H9 (cell line): ENCODE data around the gene SPAG17. TPM values are rescaled to one million over a fixed set of nuclear protein-coding genes. Genes with fewer than 3 reads are reported as not detected.

Source experiments
- DNase-seq: peaks from one replicate; pipeline ENCODE4 v3.0.0-alpha.2; 2017
- H2AFZ ChIP-seq: one replicate; pipeline ENCODE4 v1.6.1; 2013; ENCODE audit warnings: mild to moderate bottlenecking, low read length, control low read depth, moderate library complexity
- H2AK5ac ChIP-seq: 2 replicates; pipeline ENCODE4 v1.6.1; 2013; ENCODE audit warnings: low read length, control low read depth, mixed read lengths; ENCODE audit not compliant: insufficient read length
- H2BK120ac ChIP-seq: one replicate; pipeline ENCODE4 v1.6.1; 2013; ENCODE audit warnings: low read depth, mild to moderate bottlenecking, low read length, control low read depth, inconsistent platforms; ENCODE audit not compliant: poor library complexity, severe bottlenecking
- H2BK12ac ChIP-seq: 2 replicates; pipeline ENCODE4 v1.6.1; 2013; ENCODE audit warnings: low read length, control low read depth, mixed read lengths, low read depth; ENCODE audit not compliant: insufficient read length
- H2BK15ac ChIP-seq: 2 replicates; pipeline ENCODE4 v1.6.1; 2013; ENCODE audit warnings: low read depth, low read length, control low read depth
- H2BK20ac ChIP-seq: one replicate; pipeline ENCODE4 v1.6.1; 2013; ENCODE audit warnings: low read depth, mild to moderate bottlenecking, low read length, control low read depth, inconsistent platforms; ENCODE audit not compliant: poor library complexity, severe bottlenecking
- H2BK5ac ChIP-seq: 2 replicates; pipeline ENCODE4 v1.6.1; 2013; ENCODE audit warnings: low read length, control low read depth, mixed read lengths; ENCODE audit not compliant: insufficient read length
- H3K14ac ChIP-seq: 2 replicates; pipeline ENCODE4 v1.6.1; 2013; ENCODE audit warnings: low read length, control low read depth; ENCODE audit not compliant: insufficient read depth
- H3K18ac ChIP-seq: 2 replicates; pipeline ENCODE4 v1.6.1; 2013; ENCODE audit warnings: low read depth, mild to moderate bottlenecking, mixed read lengths, low read length, control low read depth; ENCODE audit not compliant: insufficient read length
- H3K23ac ChIP-seq: 2 replicates; pipeline ENCODE4 v1.6.1; 2013; ENCODE audit warnings: low read length, control low read depth, mixed read lengths, low read depth; ENCODE audit not compliant: insufficient read length
- H3K23me2 ChIP-seq: 2 replicates; pipeline ENCODE4 v1.6.1; 2013; ENCODE audit warnings: low read depth, mild to moderate bottlenecking, mixed read lengths, low read length, control low read depth; ENCODE audit not compliant: insufficient read length, poor library complexity, severe bottlenecking
- H3K27ac ChIP-seq: 2 replicates; pipeline ENCODE4 v1.5.1; 2013; ENCODE audit warnings: low read length, control low read depth, mixed read lengths, low read depth; ENCODE audit not compliant: insufficient read length
- H3K27me3 ChIP-seq: 2 replicates; pipeline ENCODE4 v1.6.1; 2013; ENCODE audit warnings: low read length, control low read depth, inconsistent platforms; ENCODE audit not compliant: insufficient read depth
- H3K4ac ChIP-seq: 2 replicates; pipeline ENCODE4 v1.6.1; 2013; ENCODE audit warnings: low read depth, mild to moderate bottlenecking, control low read depth, inconsistent platforms, low read length, moderate library complexity
- H3K4me1 ChIP-seq: 2 replicates; pipeline ENCODE4 v1.6.1; 2013; ENCODE audit warnings: low read length, control low read depth, inconsistent platforms; ENCODE audit not compliant: insufficient read depth
- H3K4me2 ChIP-seq: 2 replicates; pipeline ENCODE4 v1.6.1; 2013; ENCODE audit warnings: low read length, control low read depth, mixed read lengths; ENCODE audit not compliant: insufficient read length, insufficient read depth
- H3K56ac ChIP-seq: 2 replicates; pipeline ENCODE4 v1.6.1; 2013; ENCODE audit warnings: low read depth, mild to moderate bottlenecking, mixed read lengths, low read length, control low read depth; ENCODE audit not compliant: insufficient read length
- H3K79me1 ChIP-seq: 2 replicates; pipeline ENCODE4 v1.6.1; 2013; ENCODE audit warnings: low read depth, mild to moderate bottlenecking, moderate library complexity, low read length, control low read depth, inconsistent platforms; ENCODE audit not compliant: insufficient read depth, poor library complexity, severe bottlenecking
- H3K79me2 ChIP-seq: 2 replicates; pipeline ENCODE4 v1.6.1; 2013; ENCODE audit warnings: low read length, control low read depth, inconsistent platforms; ENCODE audit not compliant: insufficient read depth
- H3K9ac ChIP-seq: 2 replicates; pipeline ENCODE4 v1.6.1; 2013; ENCODE audit warnings: low read length, control low read depth, mixed read lengths; ENCODE audit not compliant: insufficient read length; ENCODE audit errors: extremely low read depth
- H3K9me3 ChIP-seq: one replicate; pipeline ENCODE4 v1.6.1; 2013; ENCODE audit warnings: low read depth, low read length, inconsistent platforms; ENCODE audit not compliant: control insufficient read depth
- H3T11ph ChIP-seq: one replicate; pipeline ENCODE4 v1.6.1; 2013; ENCODE audit warnings: mild to moderate bottlenecking, low read length, control low read depth, inconsistent platforms
- H4K20me1 ChIP-seq: one replicate; pipeline ENCODE4 v1.6.1; 2013; ENCODE audit not compliant: control insufficient read depth, insufficient read length, insufficient read depth
- H4K5ac ChIP-seq: 2 replicates; pipeline ENCODE4 v1.6.1; 2013; ENCODE audit warnings: low read depth, mild to moderate bottlenecking, mixed read lengths, low read length, control low read depth; ENCODE audit not compliant: insufficient read length
- H4K8ac ChIP-seq: replicated peaks from 2 replicates; pipeline ENCODE4 v1.6.1; 2013; ENCODE audit warnings: low read length, control low read depth, mixed read lengths, low read depth; ENCODE audit not compliant: insufficient read length
- H4K91ac ChIP-seq: 2 replicates; pipeline ENCODE4 v1.6.1; 2013; ENCODE audit warnings: low read depth, mild to moderate bottlenecking, moderate library complexity, mixed read lengths, low read length, control low read depth; ENCODE audit not compliant: insufficient read length
- H3K27ac Mint-ChIP-seq, 3 experiments: 2 replicates in 2 of 3; 3 replicates in 1 of 3; pipeline ENCODE4 v1.8.0; 2020 to 2021; ENCODE audit warnings: mixed read lengths in 3 of 3, mild to moderate bottlenecking in 1 of 3, moderate library complexity in 1 of 3
- H3K27me3 Mint-ChIP-seq: 2 replicates; pipeline ENCODE4 v1.8.0; 2021; ENCODE audit warnings: low read depth, mild to moderate bottlenecking, moderate library complexity, mixed read lengths
- H3K36me3 Mint-ChIP-seq, 3 experiments: 2 replicates in 2 of 3; 3 replicates in 1 of 3; pipeline ENCODE4 v1.8.0; 2020 to 2021; ENCODE audit warnings: low read depth in 3 of 3, mixed read lengths in 3 of 3; ENCODE audit not compliant: insufficient read depth in 1 of 3
- H3K4me1 Mint-ChIP-seq, 2 experiments: 2 replicates each; pipeline ENCODE4 v1.8.0; 2020; ENCODE audit warnings: mixed read lengths in 2 of 2
- H3K4me3 Mint-ChIP-seq, 2 experiments: 2 replicates in 1 of 2; 3 replicates in 1 of 2; pipeline ENCODE4 v1.8.0; 2020 to 2021; ENCODE audit warnings: mild to moderate bottlenecking in 2 of 2, mixed read lengths in 2 of 2, moderate library complexity in 1 of 2
- H3K9me3 Mint-ChIP-seq, 2 experiments: 2 replicates in 1 of 2; 3 replicates in 1 of 2; pipeline ENCODE4 v1.8.0; 2020; ENCODE audit warnings: mild to moderate bottlenecking in 2 of 2, mixed read lengths in 2 of 2, moderate library complexity in 1 of 2
- CTCF ChIP-seq: fragments of 200-600 bp; sonication (generic); conservative IDR thresholded peaks from 3 replicates; pipeline ENCODE4 v1.8.0; 2021; ENCODE audit warnings: antibody characterized with exemption, mild to moderate bottlenecking
- WGBS: extraction: QIAGEN DNeasy Blood & Tissue Kit; methylation state at CpG from one replicate; pipeline ENCODE4 v1.1.7; 2013; ENCODE audit warnings: missing lambda C conversion rate, low lambda C conversion rate, mixed read lengths; ENCODE audit not compliant: insufficient read length; ENCODE audit errors: extremely low coverage; 5-methylcytosine and 5-hydroxymethylcytosine counted together
- total RNA-seq: library from RNA; stranded (reverse); gene quantifications from 2 replicates; pipeline ENCODE4 v1.2.1, GENCODE V29; 2021

Gene SPAG17
- total RNA-seq, 1 experiment from 2014 or later = 0.37 TPM

GRCh38 chr1:117905019-117905418 lies 280.0 kb downstream of the SPAG17 start:
- H3K14ac ChIP-seq = no peak overlapping the region
- H3T11ph ChIP-seq = no peak overlapping the region
- no peaks in the 10 kb centered on the region for H4K20me1 ChIP-seq
- H3K4me3 Mint-ChIP-seq = no peak overlapping the region
- H3K9me3 ChIP-seq = no peaks in the 10 kb centered on the region
- no peak for DNase-seq
- no peaks in the 10 kb centered on the region for H3K9me3 Mint-ChIP-seq
- no peaks in the 10 kb centered on the region for H3K23me2 ChIP-seq
- no peaks in the 10 kb centered on the region for H3K79me2 ChIP-seq
- H3K18ac ChIP-seq = no peak overlapping the region
- H3K56ac ChIP-seq = no peak overlapping the region
- H3K9ac ChIP-seq = no peak overlapping the region
- no peak overlapping the region for H3K27ac Mint-ChIP-seq
- no peak overlapping the region for H2AK5ac ChIP-seq
- no peak overlapping the region for H3K23ac ChIP-seq
- H4K5ac ChIP-seq = no peak overlapping the region
- peaks cover 0 to 47% (median 27%) of the 10 kb centered on the region in 3 experiments; a peak in 6 of 7 replicates for H3K36me3 Mint-ChIP-seq
- H3K27me3 Mint-ChIP-seq = no peaks in the 10 kb centered on the region
- H3K79me1 ChIP-seq = no peaks in the 10 kb centered on the region
- no peak overlapping the region for H3K4me2 ChIP-seq
- no peak overlapping the region for H2BK12ac ChIP-seq
- no peak overlapping the region for H3K27ac ChIP-seq
- H4K91ac ChIP-seq = no peak overlapping the region
- no peak for TF ChIP-seq CTCF
- H4K8ac ChIP-seq = no peak overlapping the region
- no peaks in the 10 kb centered on the region for H3K4me1 Mint-ChIP-seq
- no peaks in the 10 kb centered on the region for H3K27me3 ChIP-seq
- whole genome bisulfite sequencing = no CpG with 5 or more reads among the region's 2 CpGs
- H2BK5ac ChIP-seq = no peak overlapping the region
- no peaks in the 10 kb centered on the region for H3K4me1 ChIP-seq
- no peak overlapping the region for H3K4ac ChIP-seq
- H2AFZ ChIP-seq = no peak overlapping the region
- H2BK15ac ChIP-seq = no peak overlapping the region
- no peak overlapping the region for H2BK20ac ChIP-seq
- H2BK120ac ChIP-seq = no peak overlapping the region
